ENCODE measurements around the gene MS4A1. TPM values are rescaled to one million over a fixed set of nuclear protein-coding genes. Genes with fewer than 3 reads are reported as not detected.

MS4A1 gene
- not detected in 2 replicates for total RNA-seq (2012; rRNA removed)
- polyA plus RNA-seq (2012; rRNA removed), result not detected in 2 replicates
- polyA plus RNA-seq (2012; cell fraction: cytosol; rRNA removed), result not detected in 2 replicates
- not detected in 2 replicates for polyA plus RNA-seq (2012; cell fraction: nucleus; rRNA removed; ENCODE audit: low replicate concordance)
- Bru-seq, nascent RNA, result not detected
- BruChase-seq, experiment 1, labeled RNA remaining after a 6-hour chase, result not detected
- BruChase-seq, experiment 2, labeled RNA remaining after a 2-hour chase, result not detected
- long read RNA-seq, result 0 reads

- Histone ChIP-seq H4K8ac (ENCODE audit: low read depth in 2 of 2, low read length in 2 of 2) (no peak within 1 kb of the TSS), H2AFZ (replicated peaks; ENCODE audit: low read length, poor library complexity) (no peak within 1 kb of the TSS), H4K20me1 (ENCODE audit: insufficient read depth, low read length) (no peaks in the 10 kb centered on the region), H4K91ac (ENCODE audit: insufficient read depth, low read depth, low read length) (no peak within 1 kb of the TSS), H3K36me3 (ENCODE audit: control insufficient read depth, insufficient read depth, low read length) (no peaks in the 10 kb centered on the region), H3K79me1 (ENCODE audit: low read depth in 1 of 2, low read length in 2 of 2) (no peaks in the 10 kb centered on the region), H4K5ac (ENCODE audit: low read depth, low read length) (no peak within 1 kb of the TSS), H3K4me3 (ENCODE audit: insufficient read depth, low read depth, low read length) (no peak within 1 kb of the TSS), H3K9ac (ENCODE audit: low read depth, low read length) (no peak within 1 kb of the TSS), H3K23ac (ENCODE audit: low read depth, low read length) (no peak within 1 kb of the TSS), H3K4ac (ENCODE audit: low read depth, low read length) (no peak within 1 kb of the TSS), H2BK20ac (ENCODE audit: low read depth, low read length) (no peak within 1 kb of the TSS), H3K9me3 (ENCODE audit: control insufficient read depth, insufficient read depth, low read length) (peaks cover 5% of the 10 kb centered on the region; the same call in 1 of the 2 replicates), H3K4me2 (ENCODE audit: low read depth, low read length) (no peak within 1 kb of the TSS), H3K4me1 (ENCODE audit: control insufficient read depth, insufficient read depth, low read length) (no peaks in the 10 kb centered on the region), H2BK15ac (ENCODE audit: low read depth, low read length) (no peak within 1 kb of the TSS), H3K27ac (ENCODE audit: insufficient read depth, low read length) (no peak within 1 kb of the TSS), H2BK5ac (ENCODE audit: low read depth, low read length, poor library complexity, severe bottlenecking) (no peak within 1 kb of the TSS), H3K27me3 (ENCODE audit: control insufficient read depth, insufficient read depth, low read length) (no peaks in the 10 kb centered on the region), H3K9me1 (ENCODE audit: insufficient read depth, low read length) (no peaks in the 10 kb centered on the region), H3K56ac (ENCODE audit: extremely low read depth, insufficient read depth, low read length) (no peak within 1 kb of the TSS), H2AK5ac (ENCODE audit: low read depth, low read length) (no peak within 1 kb of the TSS), H3K18ac (ENCODE audit: low read depth, low read length) (no peak within 1 kb of the TSS), H3K14ac (replicated peaks; ENCODE audit: low read depth, low read length) (no peak within 1 kb of the TSS), H2BK120ac (ENCODE audit: low read depth, low read length) (no peak within 1 kb of the TSS), H2AK9ac (replicated peaks; ENCODE audit: low read depth, low read length, poor library complexity) (no peak within 1 kb of the TSS)
- no peak for ATAC-seq (ENCODE audit: low read depth)
- dilution Hi-C loops (cut with HindIII; ENCODE audit: low sequenced_read_pairs, unreplicated experiment) (no loop called here), intact Hi-C loops (cut with micrococcal nuclease) (no loop called here), in situ Hi-C loops (cut with MboI; ENCODE audit: low sequenced_read_pairs) (no loop called here)
- no CpG with 5 or more reads among the region's 4 CpGs for WGBS, 2 experiments (ENCODE audit: extremely low coverage in 2 of 2, insufficient read length in 1 of 2)
- ChIA-PET CTCF (interaction anchor here (0.8 kb wide), 1 partner anchor 92 kb away, joined by 3 read pairs; no protein-coding TSS in a partner anchor), POLR2A (ENCODE audit: unreplicated experiment) (no interaction called here)
- DNase-seq, result no peak
- no peak for TF ChIP-seq USF2 (IDR thresholded peaks at IDR 0.05; ENCODE audit: low read depth, low read length)
- no peak for TF ChIP-seq RCOR1 (IDR thresholded peaks at IDR 0.05; ENCODE audit: insufficient replicate concordance, low read length)
- TF ChIP-seq CTCF (conservative IDR thresholded peaks at IDR 0.05; ENCODE audit: low read depth, low read length), result no peak
- TF ChIP-seq POLR2A (IDR thresholded peaks at IDR 0.05; ENCODE audit: low read depth, low read length), result no peak
- no peak for TF ChIP-seq RFX5 (IDR thresholded peaks at IDR 0.05; ENCODE audit: low read depth, low read length)
- no peak for TF ChIP-seq NFE2L2 (IDR thresholded peaks at IDR 0.05; ENCODE audit: low read depth, low read length)
- no peak for TF ChIP-seq BHLHE40 (IDR thresholded peaks at IDR 0.05; ENCODE audit: low read depth, low read length)
- TF ChIP-seq SMC3 (IDR thresholded peaks at IDR 0.05; ENCODE audit: low read depth, low read length), result no peak
- TF ChIP-seq CEBPB (IDR thresholded peaks at IDR 0.05; ENCODE audit: low read depth, low read length), result no peak
- no TSS peak for BruUV-seq (replicated peaks)
Measured at GRCh38 chr11:60455531-60456042, at the start of gene MS4A1. TSS of gene MS4A1 (plus strand) at chr11:60455847. CDS start at chr11:60462375, 6,528 bp downstream.
